GM21381 (cell line): ENCODE data around the gene GAB2.
A peak's percentile ranks its signal among the peaks of the same experiment; 100 is the strongest.
"Not testable (repeated sequence)": the region's sequence is repeated elsewhere in the genome, so short reads cannot be mapped to it uniquely, and the experiment has no call there.

ENCODE experiments used
- ATAC-seq: cut with Tn5 transposase; IDR thresholded peaks from one replicate; pipeline ENCODE4 v1.9.1; 2021; ENCODE audit warnings: mild to moderate bottlenecking, moderate library complexity; ENCODE audit not compliant: unreplicated experiment

GAB2 gene

DNA sequence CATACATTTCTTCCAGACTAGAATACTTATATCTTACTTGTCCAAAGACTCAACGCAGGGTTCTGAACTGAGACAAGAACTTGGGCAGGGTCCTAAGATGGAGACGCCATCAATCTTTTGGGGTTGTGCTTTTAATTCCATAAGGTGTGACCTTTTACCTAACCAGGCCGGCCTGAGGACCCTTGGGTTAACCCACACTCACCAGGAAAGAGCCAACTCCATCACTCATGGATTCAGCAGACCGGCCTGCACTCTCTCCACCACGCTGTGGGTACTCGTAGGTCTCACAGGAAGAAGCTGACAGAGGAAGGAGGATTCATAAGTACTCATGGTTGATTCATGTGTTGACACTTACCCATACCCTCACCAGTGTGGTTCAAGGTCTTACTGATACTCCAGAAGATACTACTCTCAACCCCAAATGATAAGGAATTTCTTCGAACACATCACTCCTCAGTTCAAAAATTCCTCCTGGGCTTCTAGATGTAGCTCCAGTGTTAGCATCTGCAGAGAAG, 192.7 kb downstream of the GAB2 start:
- ATAC-seq = no peak

DNA sequence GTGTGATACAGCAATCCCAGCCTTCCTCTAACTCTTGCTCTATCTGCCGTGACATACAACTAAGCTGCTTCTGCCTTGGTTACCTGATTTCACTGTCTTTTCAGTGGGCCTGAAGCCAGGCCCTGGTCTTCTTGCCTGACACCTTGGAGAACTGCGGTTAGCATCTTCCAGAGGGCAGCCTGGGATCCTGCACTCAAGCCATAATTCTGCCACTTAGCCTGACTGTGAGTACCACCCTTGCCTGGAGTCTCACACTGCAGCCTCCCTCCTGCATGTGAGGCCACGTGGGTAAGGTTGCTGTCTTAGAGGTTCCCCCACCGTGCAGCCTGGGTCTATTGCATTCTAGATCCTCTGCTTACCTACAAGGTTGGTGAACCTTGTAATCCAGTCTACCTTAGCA, 193.1 kb downstream of the GAB2 start:
- no peak for ATAC-seq

DNA sequence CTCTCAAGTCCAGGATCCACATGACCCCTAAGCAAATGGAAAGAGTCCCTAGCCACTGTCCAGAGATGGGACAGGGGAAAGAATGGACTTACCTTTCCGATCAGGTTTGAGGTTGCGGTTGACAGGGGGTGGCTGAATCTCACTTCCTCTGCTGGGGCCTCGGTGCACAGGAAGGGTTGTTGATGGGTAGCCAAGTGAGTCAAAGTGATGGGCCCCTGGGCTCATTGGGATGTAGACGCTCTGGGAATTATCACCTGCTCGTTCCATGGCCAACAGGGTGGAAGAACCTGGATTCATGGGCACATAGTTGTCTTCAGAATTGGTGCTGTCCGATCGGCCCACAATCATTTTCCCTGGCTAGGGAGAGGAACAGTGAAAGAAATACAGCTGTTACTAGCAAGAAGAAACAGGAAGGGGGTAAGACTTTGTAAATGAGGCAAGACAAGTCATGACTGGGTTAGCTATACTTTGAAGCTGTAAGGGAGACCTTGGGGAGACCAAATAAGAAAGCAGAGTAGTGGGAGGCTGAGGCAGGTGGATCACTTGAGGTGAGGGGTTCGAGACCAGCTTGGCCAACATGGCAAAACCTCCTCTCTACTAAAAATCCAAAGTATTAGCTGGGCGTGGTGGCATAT, 194.2 kb downstream of the GAB2 start:
- peak; percentile 71 for ATAC-seq

DNA sequence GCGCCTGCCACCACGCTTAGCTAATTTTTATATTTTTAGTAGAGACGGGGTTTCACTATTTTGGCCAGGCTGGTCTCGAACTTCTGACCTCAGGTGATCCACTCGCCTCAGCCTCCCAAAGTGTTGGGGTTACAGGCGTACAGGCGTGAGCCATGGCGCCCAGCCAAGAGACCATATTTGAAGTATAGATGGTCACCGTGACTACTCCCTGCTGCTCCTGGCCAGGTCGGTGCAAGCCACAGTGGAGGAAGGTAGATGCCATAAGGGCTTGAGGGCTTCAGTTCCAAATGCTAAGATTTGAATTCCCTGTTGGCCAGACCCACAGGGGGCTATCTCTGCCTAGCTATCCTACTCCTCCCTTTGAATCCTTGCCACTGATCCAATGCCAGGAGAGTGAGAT, 194.9 kb downstream of the GAB2 start:
- not testable (repeated sequence) for ATAC-seq

DNA sequence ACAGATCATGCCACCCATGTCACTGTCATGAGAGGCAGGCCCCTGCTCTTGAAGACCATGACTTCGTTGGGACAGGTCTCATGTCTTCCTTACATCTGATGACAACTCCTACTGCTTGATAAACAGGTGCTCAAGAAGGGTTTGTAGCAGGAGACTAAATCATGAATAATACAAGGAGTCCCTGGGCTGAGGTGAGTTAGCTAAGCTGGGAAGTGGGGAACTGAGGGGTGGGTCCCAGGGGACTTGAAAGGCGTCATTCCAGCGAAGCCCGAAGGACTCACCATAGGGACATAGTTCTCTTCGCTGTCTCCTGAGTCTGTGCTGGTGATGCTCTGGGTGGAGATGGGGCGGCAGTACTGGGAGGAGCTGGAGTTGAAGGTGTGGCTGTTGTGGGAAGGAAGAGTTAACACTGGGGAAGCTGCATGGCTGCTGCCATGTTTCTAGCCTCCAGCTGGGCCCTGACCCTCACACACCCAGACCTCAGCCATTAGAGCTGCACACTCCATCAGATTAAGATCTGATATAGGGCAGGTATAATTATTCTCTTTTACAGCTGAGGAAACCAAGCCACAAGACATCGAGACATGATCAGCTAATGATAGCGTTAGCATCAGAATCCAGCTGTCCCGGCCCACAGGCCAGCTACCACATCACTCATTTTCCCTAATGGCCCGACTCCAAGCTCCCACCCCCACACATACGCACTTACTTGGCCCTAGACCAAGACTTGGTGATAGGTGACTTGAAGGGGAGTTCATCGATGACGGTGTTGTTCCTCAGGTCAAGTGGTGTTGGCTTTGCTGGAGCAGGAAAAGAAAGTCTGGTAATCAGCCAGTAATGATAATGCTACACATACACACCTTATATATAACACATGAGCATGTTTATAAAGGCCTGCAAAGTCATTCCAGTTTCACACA, 196.0 kb downstream of the GAB2 start:
- ATAC-seq = no peak

DNA sequence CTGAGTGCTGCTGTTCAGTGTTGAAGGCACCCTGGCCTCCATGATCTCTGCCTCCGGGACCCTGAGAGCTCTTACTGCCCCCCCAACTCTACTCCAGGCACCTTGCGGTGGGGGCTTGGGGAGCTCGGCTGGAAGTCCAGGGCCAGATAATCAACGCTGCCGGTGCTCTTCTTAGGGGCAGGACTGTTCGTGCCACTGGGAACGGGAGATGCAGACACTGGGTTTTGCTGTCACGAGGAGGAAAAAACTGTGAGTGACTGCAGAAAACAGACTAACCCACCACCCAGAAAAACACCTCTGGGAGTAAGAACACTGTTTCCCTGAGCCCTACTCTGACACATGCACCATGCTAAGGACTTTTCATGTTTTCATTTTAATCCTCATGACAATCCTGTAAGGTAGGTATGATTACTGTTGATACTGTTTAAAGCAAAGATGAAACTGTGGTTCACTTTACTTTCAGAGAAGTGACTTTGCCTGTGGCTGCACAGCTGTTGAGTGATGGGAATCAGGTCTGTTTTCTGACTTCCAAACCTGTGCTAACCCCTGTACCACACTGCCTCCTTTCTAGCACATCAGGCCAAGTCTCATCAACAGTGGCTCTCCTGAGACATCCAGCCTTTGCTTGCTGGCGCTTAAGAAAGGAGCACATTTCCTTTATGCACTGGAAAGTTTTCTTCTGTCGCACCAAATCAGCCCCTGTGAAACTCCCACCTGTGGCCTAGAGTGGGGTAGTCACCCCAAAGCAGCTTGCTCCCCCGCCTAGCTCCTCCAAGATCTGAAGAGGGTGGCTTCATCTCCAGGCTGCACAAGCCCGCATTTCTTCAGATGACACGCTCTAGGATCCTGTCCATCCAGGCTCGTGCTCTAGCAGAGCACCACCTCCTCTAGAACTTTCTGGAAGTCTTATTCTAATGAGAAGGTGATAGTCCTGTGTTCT, 197.1 kb downstream of the GAB2 start:
- no peak for ATAC-seq

DNA sequence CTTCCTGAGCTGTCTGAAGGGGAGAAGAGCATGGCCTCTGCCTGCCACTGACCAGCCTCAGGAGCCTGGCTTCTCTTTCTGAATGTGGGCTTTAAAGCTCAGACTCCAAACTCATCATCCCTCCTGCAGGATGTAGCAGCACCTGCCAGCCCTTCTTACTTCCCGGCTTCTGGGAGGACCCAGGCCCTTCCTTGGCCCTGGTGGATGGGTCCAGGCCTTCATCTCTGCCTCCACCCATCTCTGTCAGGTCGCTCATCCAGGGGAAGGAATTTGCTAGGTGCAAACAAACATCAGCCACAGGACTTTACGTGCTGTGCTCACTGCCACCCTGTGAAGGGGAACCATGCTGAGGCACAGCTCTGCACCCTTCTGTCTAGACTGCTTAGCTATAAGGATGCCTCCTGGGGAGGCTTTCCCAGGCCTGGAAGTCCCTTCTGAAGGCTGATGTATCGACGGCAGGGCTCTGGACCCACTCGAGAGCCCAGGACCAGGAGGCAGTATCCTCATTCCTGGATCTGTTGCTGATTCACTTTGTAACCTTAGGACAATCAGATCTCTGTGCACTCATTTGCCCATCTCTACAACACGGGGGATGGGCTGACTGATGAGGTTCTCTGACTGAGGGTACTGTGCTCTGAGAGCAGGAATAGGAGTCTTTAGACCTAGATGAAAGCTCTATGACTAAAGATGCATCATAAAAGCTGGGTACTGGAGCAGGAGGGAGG, 198.0 kb downstream of the GAB2 start:
- ATAC-seq = no peak

DNA sequence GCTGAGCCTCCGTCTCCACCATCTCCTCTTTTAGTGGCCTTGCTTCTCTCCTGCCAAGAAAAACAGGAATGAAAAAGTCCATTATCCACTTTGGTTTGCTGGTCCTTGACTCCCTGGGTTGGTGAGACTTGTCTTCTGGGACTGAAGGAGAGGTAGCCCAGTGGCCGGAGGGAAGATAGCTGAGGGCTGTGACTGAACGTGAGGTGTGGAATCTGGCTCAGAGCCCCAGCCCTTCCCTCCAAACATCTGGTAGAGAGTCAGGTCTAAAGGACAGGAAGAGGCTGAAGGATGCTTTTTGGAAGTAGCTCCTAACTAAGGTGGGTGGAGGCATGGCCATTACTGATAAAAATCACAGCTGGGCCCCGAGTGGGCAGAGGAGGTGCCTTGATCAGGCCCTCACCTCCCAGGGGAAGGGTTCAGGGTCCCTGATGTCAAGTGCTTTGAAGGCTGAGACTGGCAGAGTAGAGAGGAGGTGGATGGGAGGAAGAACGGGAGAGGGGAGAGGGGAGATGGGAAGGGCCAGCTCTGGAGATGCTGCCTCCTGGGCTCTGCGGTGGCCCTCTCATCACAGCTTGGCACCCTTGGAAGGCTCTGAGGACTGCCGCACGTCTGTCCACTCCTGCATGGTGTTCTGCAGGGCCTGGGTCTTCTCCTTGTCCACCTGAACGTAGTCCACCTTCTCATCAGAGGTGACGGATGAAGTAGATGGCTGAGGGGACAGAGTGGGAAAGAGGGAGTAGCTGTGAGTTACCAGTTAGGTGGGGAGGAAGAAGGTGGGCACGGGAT, 198.7 kb downstream of the GAB2 start:
- no peak for ATAC-seq

DNA sequence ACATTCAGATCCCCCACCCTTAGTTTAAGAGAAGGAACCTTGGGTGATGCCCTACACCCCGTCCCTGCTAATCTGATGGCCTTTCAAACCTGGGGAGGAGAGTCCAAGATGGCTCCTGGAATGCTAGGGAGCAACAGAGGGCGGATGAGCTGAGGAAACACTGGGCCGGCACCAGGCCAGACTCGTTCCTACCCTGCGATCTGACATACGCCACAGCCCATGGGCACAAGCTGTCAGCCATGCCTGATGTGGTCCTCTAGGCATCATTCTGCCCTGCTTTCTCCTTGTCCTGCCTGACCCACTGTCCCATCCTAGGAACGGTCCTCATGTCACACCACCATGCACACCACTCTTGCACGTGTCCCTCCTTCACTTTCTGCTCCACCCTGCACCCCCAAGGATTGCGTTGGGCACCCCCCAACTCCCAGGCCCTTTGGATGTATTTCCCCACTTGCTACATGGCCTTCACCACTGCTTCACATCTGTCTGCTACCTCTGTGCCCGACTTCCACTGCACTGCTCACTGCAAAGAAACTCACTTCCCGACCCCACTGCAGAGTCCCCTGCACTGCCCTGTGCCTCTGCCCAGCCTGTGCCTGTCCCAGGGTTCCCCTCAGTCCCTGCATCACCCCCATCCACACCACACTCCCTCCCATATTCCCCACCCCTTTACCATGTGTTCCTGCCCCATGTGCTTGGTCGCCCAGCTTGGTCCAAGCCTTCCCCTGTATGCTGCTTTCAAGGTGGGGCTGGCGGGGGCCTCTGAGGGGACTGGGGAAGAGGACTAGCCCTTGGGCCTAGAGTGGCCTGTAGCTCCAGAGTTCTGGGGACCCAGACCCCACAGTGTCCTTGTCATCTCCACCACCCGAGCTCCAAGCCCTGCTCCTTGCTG, 199.7 kb downstream of the GAB2 start:
- ATAC-seq = no peak

DNA sequence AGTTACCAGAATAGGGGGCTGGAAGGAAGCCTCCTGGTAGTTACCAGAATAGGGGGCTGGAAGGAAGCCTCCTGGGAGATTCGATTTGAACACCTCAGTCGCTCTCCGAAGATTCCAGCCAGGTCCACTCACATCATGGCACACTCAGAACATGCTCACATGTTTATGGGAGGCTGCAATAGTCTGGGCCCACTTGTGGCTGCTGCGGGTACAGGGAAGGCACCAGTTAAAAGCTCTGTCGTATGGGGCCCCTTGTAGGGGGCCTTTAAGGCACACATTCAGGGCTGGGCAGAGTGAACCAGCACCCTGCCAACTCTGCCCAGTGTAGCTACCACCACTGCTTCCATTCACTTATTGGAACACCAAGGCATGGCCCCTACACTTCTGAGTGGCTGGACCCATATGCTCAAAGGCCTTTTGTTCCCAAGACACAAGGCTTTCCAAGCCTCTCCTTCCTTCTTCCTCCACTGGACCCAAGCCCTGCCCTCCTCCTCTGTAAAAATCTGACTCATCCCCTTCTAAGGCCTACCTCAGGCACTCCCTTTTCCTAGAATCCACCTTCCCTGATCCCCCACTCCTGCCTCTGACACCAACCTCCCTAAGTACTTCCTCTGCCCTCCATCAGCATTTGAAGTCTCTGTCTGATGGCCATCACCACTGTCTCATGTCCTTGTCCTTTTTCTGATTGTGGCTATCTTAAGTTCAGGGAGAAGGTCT, 200.9 kb downstream of the GAB2 start:
- ATAC-seq = no peak

DNA sequence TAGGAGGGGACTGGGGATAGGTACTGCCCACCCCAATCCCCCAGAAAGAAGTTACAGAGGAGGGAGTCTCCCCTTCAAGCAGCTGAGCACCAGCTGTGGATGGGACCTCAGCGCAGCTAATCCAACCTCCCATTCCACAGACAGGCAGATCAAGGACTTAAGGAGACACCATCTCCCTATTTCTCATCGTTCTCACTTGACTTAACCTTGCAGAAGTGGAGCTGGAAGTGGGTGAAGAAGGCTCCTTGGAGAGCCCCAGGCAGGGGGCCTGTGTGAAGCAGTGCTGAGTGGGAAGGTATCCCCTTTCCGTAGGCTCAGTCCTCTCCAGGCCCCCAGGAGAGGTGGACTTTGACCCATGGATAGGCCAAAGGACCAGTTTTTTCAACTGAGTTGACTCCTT, 201.6 kb downstream of the GAB2 start:
- ATAC-seq = no peak

DNA sequence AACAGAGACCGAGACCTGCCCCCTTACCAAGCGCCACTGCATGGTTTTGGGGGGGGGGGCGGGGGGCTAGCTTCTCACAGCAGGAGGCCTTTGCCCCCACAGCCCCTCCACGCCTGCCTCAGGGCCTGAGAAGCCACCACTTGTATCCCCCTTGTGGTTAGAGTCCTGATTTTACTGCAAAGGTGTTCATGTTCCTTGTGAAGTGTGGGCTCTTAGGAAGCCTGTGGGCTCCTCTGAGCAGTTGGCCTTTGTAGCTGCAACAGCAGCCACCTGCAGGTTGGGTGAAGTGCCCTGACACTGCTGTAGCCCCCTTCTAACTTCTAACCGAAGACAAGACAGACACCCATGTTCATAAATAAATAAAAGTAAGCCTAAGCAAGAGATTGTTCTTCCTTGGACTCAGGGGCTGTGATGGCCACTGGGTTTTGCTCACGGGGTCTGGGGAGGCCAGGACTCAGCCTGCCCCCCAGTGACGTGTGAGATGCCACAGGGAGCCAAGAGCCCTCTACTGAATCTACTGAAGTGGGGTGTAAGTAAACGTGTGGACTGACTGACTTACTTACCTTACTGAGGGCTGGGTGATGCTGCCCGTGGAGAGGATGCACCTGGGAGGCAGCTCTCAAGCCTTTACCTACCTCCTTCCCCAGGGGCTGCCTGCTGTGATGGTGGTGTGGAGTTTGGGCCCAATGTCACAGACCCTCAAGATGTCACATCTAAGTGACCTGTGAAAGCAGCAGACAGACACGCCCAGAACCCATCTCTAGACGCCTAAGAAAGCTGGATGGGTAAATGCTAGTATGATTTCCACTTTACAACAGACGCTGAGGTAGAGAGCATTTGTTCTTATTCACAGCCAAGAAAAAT, 203.1 kb downstream of the GAB2 start:
- ATAC-seq = no peak

DNA sequence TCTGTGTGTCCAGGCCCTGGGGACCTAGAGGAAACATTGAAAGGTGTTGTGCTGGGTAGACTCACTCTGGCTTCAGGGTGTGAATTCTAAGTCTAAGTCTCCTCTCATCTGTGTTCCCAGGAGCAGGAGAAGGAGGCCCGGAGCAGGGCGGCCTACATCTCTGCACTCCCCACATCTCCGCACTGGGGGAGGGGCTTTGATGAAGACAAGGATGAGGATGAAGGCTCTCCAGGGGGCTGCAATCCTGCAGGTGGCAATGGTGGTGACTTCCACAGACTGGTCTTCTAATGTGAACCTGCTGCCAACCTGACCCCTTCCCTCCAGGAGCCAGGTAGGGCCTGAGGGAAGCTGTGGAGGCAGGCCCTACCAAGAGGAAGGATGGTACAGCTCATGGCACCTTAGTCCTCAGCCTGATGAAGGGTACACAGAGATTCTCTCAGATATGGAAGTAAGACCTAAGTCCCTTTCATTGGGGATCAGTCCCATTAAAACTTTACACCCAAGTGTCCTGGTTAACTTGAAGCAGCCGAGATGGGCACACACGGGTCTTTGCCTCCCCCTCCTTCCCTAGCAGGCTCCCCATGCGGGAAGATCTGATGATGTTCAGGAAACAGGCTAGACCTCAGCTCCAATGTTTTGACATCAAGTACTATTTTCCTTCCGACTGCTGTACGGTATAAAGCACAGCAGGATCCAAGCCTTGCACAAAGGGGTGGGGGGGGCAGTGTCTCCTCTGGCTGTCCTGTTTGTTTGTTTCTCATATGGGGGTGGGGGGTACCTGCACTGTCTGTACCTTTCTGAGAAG, 203.9 kb downstream of the GAB2 start:
- ATAC-seq = no peak

DNA sequence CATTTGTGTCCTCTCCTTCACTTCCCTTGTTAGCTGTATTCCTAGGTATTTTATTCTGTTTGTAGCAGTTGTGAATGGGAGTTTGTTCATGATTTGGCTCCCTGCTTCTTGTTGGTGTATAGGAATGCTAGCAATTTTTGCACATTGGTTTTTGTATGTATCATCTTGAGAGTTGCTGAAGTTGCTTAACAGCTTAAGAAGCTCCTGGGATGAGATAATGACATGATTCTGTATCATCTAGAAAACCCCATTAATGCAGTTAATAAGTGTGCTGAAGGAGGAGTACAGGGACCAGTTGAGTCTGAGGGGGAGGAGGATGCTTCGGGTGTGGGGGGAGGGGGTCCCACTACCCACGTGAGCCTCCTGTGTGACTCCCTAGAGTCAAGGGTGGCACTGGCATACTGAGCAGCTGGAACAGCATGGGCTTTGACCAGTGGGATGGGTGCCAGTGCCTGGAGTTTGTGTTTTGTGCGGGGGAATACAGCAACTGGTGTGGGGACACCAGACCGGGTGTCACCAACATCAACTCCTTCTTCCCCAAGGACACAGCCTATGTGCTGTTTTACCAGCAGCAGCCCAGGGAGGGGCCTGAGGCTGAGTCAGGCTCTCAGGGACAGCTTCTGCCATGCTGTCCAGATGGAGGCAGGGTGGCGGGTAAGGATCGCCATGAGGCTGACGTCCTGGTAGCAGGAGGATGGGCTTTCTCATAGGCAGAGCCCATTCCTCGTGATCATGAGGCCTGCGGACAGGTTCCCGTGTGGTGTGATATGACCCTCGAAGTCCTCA, 204.8 kb downstream of the GAB2 start:
- ATAC-seq = no peak

DNA sequence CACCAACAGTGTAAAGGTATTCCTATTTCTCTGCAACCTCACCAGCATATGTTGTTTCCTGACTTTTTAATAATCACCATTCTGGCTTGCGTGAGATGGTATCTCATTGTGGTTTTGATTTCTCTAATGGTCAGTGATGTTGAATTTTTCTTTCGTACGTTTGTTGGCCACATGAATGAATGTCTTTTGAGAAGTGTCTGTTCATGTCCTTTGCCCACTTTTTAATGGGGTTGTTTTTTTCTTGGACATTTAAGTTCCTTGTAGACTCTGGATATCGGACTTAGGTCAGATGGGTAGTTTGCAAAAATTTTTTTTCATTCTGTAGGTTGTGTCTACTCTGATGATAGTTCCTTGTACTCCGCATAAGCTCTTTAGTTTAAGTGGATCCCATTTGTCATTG, 206.1 kb downstream of the GAB2 start:
- ATAC-seq = no peak
